HCT116 (cell line): ENCODE results near the gene CDK2.

Experiments
- CTCF ChIP-seq, 3 experiments: fragments of 200-600 bp in 1 of 3; sonication (generic) in 1 of 3; IDR thresholded peaks in 2 of 3; conservative IDR thresholded peaks in 1 of 3; 2 replicates each; pipeline ENCODE4 v1.5.1; 2012 to 2017; ENCODE audit warnings: low read depth in 2 of 3, low read length in 2 of 3, antibody characterized with exemption in 1 of 3, borderline replicate concordance in 1 of 3, control low read depth in 1 of 3, mild to moderate bottlenecking in 1 of 3, mixed read lengths in 1 of 3, mixed run types in 1 of 3, moderate library complexity in 1 of 3; ENCODE audit not compliant: insufficient read depth in 1 of 3
- EGR1 ChIP-seq: IDR thresholded peaks from 2 replicates; pipeline ENCODE4 v1.6.1; 2012; ENCODE audit warnings: low read depth
- ELF1 ChIP-seq: IDR thresholded peaks from 2 replicates; pipeline ENCODE4 v1.6.1; 2012; ENCODE audit warnings: low read depth, borderline replicate concordance
- EZH2 ChIP-seq: fragments of 200-600 bp; sonication (generic); IDR thresholded peaks from 2 replicates; pipeline ENCODE4 v1.6.1; 2017; ENCODE audit warnings: antibody characterized with exemption, mixed run types
- MAX ChIP-seq: IDR thresholded peaks from 2 replicates; pipeline ENCODE4 v1.6.1; 2012
- POLR2A ChIP-seq: IDR thresholded peaks from 2 replicates; pipeline ENCODE4 v1.7.0; 2011; ENCODE audit warnings: borderline replicate concordance; ENCODE audit not compliant: insufficient read depth, insufficient read length; ENCODE audit errors: extremely low read depth
- POLR2AphosphoS5 ChIP-seq: IDR thresholded peaks from 2 replicates; pipeline ENCODE4 v1.6.1; 2011; ENCODE audit warnings: mild to moderate bottlenecking, low read depth, low read length, moderate library complexity
- SRF ChIP-seq: IDR thresholded peaks from 2 replicates; pipeline ENCODE4 v1.6.1; 2012; ENCODE audit warnings: low read depth
- YY1 ChIP-seq: IDR thresholded peaks from 2 replicates; pipeline ENCODE4 v1.6.1; 2011; ENCODE audit warnings: low read length, low read depth, moderate library complexity, mild to moderate bottlenecking; ENCODE audit not compliant: insufficient replicate concordance; ENCODE audit errors: extremely low read depth
- ZNF274 ChIP-seq: fragments of 200-500 bp; sonication (Bioruptor generic); IDR thresholded peaks from 2 replicates; pipeline ENCODE4 v1.6.1; 2014; ENCODE audit warnings: mild to moderate bottlenecking, low read depth, low read length, inconsistent platforms

GRCh38 chr12:56011509-56012090, 45.0 kb downstream of the CDK2 start:
- TF ChIP-seq CTCF (IDR thresholded peaks at IDR 0.05 in 2 of 3, conservative IDR thresholded peaks at IDR 0.05 in 1 of 3; ENCODE audit: borderline replicate concordance in 1 of 3, insufficient read depth in 1 of 3, low read depth in 2 of 3, low read length in 2 of 3) (no peak), SRF (no peak), POLR2A (no peak), POLR2AphosphoS5 (no peak), MAX (no peak), EZH2 (no peak), ZNF274 (no peak), EGR1 (no peak), YY1 (no peak), ELF1 (no peak)
